NCI-H526 (cell line): ENCODE data around the gene SEMA4A.
"Not testable (repeated sequence)": the region's sequence is repeated elsewhere in the genome, so short reads cannot be mapped to it uniquely, and the experiment has no call there.

Source experiments
- DNase-seq, 2 experiments: peaks; one replicate each; lab custom pipeline; 2025; lab: John Stamatoyannopoulos, UW

SEMA4A gene

GRCh38 chr1:156194300-156194652, 40.9 kb downstream of the SEMA4A start:
- DNase-seq = peak; percentile 48 to 50

DNA sequence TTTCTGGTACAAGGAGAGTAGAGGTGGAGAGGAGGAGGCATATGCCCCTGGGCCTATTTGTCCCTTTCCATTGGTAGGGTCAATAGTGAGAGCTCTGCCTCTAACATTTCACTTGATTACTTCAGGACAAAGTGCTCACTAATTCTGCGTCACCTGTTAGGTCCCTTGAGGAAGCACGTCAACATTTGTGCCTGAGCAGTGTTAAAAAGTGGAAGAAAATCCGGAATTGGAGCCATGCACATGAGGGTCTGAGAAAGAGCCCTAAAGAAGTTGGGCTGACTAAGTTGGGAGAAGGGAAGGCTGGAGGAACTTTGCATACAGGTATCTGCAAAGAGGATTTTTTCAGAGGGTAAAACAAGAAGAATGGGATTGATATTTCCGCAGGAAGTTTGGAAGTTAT, 42.5 kb downstream of the SEMA4A start:
- no peak for DNase-seq

DNA sequence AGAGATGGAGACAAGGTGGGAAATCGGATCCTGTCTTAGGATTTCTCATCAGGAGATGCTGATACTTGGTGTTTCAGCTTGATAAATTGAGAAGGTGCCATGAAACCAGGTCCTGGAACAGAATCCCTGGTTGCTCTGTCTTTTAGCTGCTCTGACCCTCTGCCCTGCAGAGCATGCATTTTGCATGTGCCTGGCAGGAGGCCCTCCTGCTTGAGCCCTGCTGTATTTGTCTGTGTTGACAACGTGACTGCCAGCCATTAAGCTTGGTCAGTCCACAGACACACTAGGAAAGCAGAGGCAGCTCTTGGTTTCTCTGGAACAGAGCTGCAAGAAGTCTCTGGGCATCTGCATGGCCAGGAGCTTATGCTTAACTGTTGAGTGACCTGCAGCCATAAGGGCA, 43.1 kb downstream of the SEMA4A start:
- DNase-seq = no peak

GRCh38 chr1:156198831-156199349, 45.5 kb downstream of the SEMA4A start:
- no peak for DNase-seq

GRCh38 chr1:156200044-156200443, 46.7 kb downstream of the SEMA4A start:
- DNase-seq = no peak

DNA sequence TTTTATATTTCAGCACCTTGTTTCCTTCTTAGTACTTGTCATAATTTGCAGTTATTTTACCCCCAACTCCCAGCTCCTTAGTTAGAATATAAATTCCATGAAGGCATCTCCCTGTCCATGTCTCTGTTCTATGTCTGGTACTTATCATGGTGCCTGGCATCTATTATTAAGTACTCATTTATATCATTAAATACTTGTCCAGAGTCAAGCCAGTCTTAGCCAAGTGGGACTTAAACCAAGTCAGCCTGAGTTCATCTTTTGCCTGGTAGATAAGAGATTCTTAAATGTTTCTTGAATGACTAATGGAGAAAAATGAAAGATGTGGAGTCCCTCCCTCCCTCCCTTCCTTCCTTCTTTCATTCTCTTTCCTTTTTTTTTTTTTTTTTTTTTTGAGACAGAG, 49.9 kb downstream of the SEMA4A start:
- no peak for DNase-seq

GRCh38 chr1:156204686-156205085, 51.3 kb downstream of the SEMA4A start:
- no peak for DNase-seq

DNA sequence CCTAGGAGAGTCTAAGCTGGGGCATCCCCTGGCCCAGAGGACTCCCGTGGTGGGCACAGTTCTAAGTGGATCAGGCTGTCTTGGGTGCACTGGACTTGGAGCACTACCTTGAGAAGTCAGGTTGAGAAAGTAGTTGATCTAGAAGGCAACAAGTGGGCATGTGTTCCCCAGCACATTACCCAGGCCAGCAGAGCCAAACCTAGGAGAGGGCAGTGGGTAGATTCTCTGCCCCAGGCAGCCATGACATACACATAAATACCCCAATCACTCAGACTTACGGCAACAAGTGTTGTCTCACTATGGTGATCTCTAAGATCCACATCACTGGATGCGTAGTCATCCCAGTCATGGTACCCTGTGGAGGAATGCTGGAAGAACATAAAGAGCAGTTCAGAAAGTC, 57.9 kb downstream of the SEMA4A start:
- DNase-seq = no peak

DNA sequence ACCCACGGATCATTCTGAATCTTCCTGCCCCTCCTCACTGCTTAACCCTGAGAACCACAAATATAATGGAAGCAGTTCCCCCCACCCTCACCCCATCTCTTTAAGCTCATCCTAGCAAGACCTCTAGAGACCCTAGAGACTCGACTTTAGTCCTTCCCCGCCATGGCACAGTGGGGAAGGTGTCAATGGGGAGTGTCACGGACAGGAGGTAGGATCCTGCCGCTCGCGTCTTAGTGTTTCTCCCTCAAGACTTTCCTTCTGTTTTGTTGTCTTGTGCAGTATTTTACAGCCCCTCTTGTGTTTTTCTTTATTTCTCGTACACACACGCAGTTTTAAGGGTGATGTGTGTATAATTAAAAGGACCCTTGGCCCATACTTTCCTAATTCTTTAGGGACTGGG, 58.7 kb downstream of the SEMA4A start:
- no peak for DNase-seq

DNA sequence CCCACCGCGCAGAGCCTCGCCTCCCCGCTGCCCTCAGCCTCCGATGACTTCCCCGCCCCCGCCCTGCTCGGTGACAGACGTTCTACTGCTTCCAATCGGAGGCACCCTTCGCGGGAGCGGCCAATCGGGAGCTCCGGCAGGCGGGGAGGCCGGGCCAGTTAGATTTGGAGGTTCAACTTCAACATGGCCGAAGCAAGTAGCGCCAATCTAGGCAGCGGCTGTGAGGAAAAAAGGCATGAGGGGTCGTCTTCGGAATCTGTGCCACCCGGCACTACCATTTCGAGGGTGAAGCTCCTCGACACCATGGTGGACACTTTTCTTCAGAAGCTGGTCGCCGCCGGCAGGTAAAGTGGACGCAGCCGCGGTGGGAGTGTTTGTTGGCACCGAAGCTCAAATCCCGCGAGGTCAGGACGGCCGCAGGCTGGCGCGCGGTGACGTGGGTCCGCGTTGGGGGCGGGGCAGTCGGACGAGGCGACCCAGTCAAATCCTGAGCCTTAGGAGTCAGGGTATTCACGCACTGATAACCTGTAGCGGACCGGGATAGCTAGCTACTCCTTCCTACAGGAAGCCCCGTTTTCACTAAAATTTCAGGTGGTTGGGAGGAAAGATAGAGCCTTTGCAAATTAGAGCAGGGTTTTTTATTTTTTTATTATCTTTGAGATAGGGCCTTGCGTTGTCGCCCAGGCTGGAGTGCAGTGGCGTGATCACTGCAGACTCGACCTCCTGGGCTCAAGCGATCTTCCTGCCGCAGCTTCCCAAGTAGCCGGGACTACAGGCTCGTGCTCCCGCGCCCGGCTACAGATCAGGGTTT, 59.7 kb downstream of the SEMA4A start, which contains the start of gene PMF1:
TSS of gene PMF1 (plus strand) at position 175 of the 811 bp plus-strand sequence. CDS start at position 184, 9 bp downstream.
- DNase-seq = peak; percentile 99 to 100

DNA sequence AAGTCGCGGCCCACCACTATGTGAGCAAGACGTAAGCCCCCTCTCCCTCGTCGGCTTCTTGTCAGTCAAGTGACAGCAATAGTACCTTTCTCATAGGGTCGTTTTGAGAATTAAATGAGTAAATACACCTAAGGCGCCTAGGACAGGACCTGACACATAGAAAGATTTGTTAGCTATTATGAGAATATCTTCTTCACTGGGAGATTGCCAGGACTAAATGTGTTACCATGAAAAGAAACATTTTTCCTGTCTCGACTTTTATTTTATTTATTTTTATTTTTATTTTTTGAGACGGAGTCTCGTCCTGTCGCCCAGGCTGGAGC, 60.2 kb downstream of the SEMA4A start:
- DNase-seq = no peak

- DNase-seq = no peak
These were observed 60.8 kb downstream of the SEMA4A start for GRCh38 chr1:156214024-156214748.

GRCh38 chr1:156216361-156217086, 63.1 kb downstream of the SEMA4A start:
- DNase-seq = not testable (repeated sequence)

DNA sequence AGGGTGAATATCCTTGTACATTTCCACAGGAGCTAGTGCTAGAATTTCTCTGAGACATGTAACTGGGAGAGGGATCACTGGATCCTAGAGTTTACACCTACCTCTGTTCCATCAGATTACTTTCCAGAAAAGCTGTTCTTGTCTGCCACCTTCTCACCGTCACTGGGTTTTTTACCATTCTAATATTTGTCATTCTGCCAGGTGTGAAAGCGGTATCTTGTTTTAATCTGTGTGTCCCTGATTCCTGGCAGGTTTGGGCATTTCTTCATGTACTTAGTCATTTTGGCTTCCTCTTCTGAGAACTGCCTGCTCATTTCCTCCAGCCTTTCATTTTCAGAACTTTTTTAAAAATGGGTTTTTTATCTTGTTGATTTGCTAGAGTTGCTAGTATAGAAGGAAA, 64.5 kb downstream of the SEMA4A start:
- DNase-seq = no peak

DNA sequence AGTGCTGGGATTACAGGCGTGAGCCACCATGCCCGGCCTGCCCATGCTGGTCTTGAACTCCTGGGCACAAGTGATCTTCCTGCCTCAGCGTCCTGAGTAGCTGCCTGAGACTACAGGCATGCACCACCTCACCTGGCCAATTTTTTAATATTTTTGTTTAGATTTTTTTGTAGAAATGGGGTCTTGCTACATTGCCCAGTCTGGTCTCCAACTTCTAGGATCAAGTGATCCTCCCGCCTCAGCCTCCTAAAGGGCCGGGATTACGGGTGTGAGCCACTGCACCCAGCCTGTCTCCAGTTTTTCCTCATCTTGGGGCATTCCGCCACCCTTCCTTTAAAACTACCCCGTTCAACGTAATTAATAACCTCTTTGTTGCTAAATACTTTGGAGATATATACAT, 66.8 kb downstream of the SEMA4A start:
- no peak for DNase-seq

DNA sequence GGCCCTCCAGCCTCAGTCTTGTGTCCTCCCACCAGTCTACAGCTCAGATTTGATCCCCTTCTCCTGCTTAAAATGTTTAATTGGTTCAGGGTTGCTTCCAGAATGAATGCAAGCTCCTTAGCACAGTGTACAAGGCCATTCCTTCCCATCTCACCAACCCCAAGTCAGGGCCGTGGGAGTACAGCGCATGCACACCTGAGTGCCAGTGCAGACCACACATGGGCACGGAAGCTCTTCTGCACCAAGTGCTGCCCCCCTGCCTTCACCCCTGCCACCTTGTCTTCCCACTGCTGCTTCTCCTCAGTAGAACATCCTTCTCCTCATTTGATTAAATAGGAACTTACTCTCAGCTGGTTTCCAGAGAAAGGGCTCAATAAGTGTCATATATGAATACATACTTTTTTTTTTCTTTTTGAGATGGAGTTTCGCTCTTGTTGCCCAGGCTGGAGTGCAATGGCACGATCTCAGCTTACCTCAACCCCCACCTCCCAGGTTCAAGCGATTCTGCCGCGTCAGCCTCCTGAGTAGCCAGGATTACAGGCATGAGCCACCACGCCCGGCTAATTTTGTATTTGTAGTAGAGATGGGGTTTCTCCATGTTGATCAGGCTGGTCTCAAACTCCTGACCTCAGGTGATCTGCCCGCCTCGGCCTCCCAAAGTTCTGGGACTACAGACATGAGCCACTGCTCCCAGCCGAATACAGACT, 68.8 kb downstream of the SEMA4A start:
- DNase-seq = no peak

DNA sequence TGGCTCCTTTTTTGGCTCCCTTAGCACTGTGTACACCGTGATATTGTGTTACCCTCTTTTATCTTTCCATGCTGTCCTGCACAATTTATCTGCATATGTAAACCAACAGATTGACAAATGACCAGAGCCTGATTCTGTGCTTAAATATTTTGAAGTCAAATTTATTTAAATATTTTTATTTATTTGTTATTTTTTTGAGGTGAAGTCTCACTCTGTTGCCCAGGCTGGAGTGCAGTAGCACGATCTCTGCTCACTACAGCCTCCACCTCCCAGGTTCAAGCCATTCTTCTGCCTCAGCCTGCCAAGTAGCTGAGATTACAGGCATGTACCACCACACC, 72.3 kb downstream of the SEMA4A start:
- DNase-seq = no peak

DNA sequence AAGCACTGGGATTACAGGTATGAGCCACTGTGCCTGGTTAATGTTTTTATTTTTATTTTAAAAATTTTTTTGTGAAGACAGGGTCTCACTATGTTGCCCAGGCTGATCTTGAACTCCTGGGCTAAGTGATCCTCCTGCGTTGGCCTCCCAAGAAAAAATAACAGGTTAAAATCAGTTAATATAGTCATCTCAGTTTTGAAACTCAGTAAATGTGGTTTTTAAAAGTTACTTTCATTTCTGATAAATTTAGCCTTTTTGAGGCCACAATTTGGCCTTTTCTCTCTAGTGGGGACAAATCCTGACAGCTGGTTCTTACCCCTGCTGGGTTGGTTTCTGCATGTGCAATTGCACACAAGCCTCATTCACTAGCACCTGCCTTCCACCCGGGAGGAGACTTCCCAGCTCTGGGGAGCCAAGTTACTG, 72.7 kb downstream of the SEMA4A start:
- DNase-seq = no peak

- DNase-seq = no peak
These were observed 73.4 kb downstream of the SEMA4A start for GRCh38 chr1:156226782-156227181.
